ENCODE measurements around the gene NSUN6. TPM values are rescaled to one million over a fixed set of nuclear protein-coding genes. Genes with fewer than 3 reads are reported as not detected.

NSUN6 gene
- polyA plus RNA-seq, 3 donors, result 1.2 to 5.1 (median 3.1) TPM

GRCh38 chr10:18576586-18576985 lies 74.8 kb downstream of the NSUN6 start:
- Mint-ChIP-seq H3K4me1 (no peaks in the 10 kb centered on the region), H3K27me3 (ENCODE audit: low read depth in 3 of 3) (peaks cover 0 to 2% (median 0%) of the 10 kb centered on the region in 3 donors), H3K4me3 (no peak overlapping the region), H3K36me3 (peaks cover 28 to 46% of the 10 kb centered on the region in 2 donors), H3K9me3 (peaks cover 12 to 34% (median 27%) of the 10 kb centered on the region in 7 donors), H3K27ac (no peak overlapping the region)
- no peaks in the 10 kb centered on the region for H3K27me3 ChIP-seq (ENCODE audit: control insufficient read depth in 2 of 2, insufficient read depth in 2 of 2, low read length in 2 of 2)
- no peak overlapping the region for H3K9ac ChIP-seq (ENCODE audit: insufficient read depth, low read length, poor library complexity, severe bottlenecking)
- no peak overlapping the region for H3K4me3 ChIP-seq (replicated peaks in 1 of 3; ENCODE audit: low read depth in 2 of 3, low read length in 3 of 3)
- H2AFZ ChIP-seq (ENCODE audit: insufficient read depth, low read depth, low read length, poor library complexity, severe bottlenecking), result no peak overlapping the region
- no peak for TF ChIP-seq CTCF (IDR thresholded peaks at IDR 0.05)
- WGBS (ENCODE audit: insufficient coverage), result 100% methylated on average over 2 of the region's 6 CpGs
- no peak overlapping the region for H3K4me2 ChIP-seq (replicated peaks; ENCODE audit: extremely low read depth, low read length, poor library complexity, severe bottlenecking)
- no peak overlapping the region for H3K27ac ChIP-seq (ENCODE audit: low read depth in 1 of 2, low read length in 2 of 2)
- no peaks in the 10 kb centered on the region for H3K79me2 ChIP-seq (ENCODE audit: insufficient read depth, low read length)
- DNase-seq, result no peak
- no peaks in the 10 kb centered on the region for H4K20me1 ChIP-seq (ENCODE audit: insufficient read depth, low read length)
- peaks cover 28 to 37% of the 10 kb centered on the region in 2 donors for H3K9me3 ChIP-seq (replicated peaks in 1 of 2; ENCODE audit: control insufficient read depth in 1 of 2, insufficient read depth in 1 of 2, low read length in 2 of 2)
- H3K4me1 ChIP-seq (ENCODE audit: control insufficient read depth in 1 of 2, insufficient read depth in 2 of 2, low read length in 2 of 2), result no peaks in the 10 kb centered on the region
- peaks cover 4 to 41% of the 10 kb centered on the region in 2 donors for H3K36me3 ChIP-seq (replicated peaks in 1 of 2; ENCODE audit: control insufficient read depth in 1 of 2, insufficient read depth in 2 of 2, low read length in 2 of 2)
- intact Hi-C loops (cut with micrococcal nuclease), result no loop called here

- H4K20me1 ChIP-seq (ENCODE audit: insufficient read depth, low read length), result no peaks in the 10 kb centered on the region
- Mint-ChIP-seq H3K4me3 (no peak overlapping the region), H3K4me1 (no peaks in the 10 kb centered on the region), H3K27me3 (ENCODE audit: low read depth in 3 of 3) (no peaks in the 10 kb centered on the region), H3K9me3 (peaks cover 5 to 13% (median 7%) of the 10 kb centered on the region in 7 donors), H3K27ac (no peak overlapping the region), H3K36me3 (peaks cover 8 to 17% of the 10 kb centered on the region in 2 donors)
- no peak overlapping the region for H3K4me3 ChIP-seq (replicated peaks in 1 of 3; ENCODE audit: low read depth in 2 of 3, low read length in 3 of 3)
- no peaks in the 10 kb centered on the region for H3K4me1 ChIP-seq (ENCODE audit: control insufficient read depth in 1 of 2, insufficient read depth in 2 of 2, low read length in 2 of 2)
- H3K27me3 ChIP-seq (ENCODE audit: control insufficient read depth in 2 of 2, insufficient read depth in 2 of 2, low read length in 2 of 2), result no peaks in the 10 kb centered on the region
- no peak overlapping the region for H2AFZ ChIP-seq (ENCODE audit: insufficient read depth, low read depth, low read length, poor library complexity, severe bottlenecking)
- no peak overlapping the region for H3K9ac ChIP-seq (ENCODE audit: insufficient read depth, low read length, poor library complexity, severe bottlenecking)
- WGBS (ENCODE audit: insufficient coverage), result 96% methylated on average over 8 of the region's 8 CpGs
- peaks cover 30 to 65% of the 10 kb centered on the region in 2 donors for H3K9me3 ChIP-seq (replicated peaks in 1 of 2; ENCODE audit: control insufficient read depth in 1 of 2, insufficient read depth in 1 of 2, low read length in 2 of 2)
- peaks cover 0 to 10% of the 10 kb centered on the region in 2 donors for H3K36me3 ChIP-seq (replicated peaks in 1 of 2; ENCODE audit: control insufficient read depth in 1 of 2, insufficient read depth in 2 of 2, low read length in 2 of 2)
- no peak for DNase-seq
- no peak for TF ChIP-seq CTCF (IDR thresholded peaks at IDR 0.05)
- H3K4me2 ChIP-seq (replicated peaks; ENCODE audit: extremely low read depth, low read length, poor library complexity, severe bottlenecking), result no peak overlapping the region
- no peak overlapping the region for H3K27ac ChIP-seq (ENCODE audit: low read depth in 1 of 2, low read length in 2 of 2)
- intact Hi-C loops (cut with micrococcal nuclease), result no loop called here
- no peaks in the 10 kb centered on the region for H3K79me2 ChIP-seq (ENCODE audit: insufficient read depth, low read length)
These were observed 78.3 kb downstream of the NSUN6 start for GRCh38 chr10:18572959-18573561.
